A673 (cell line): ENCODE results near the gene UXS1.

Source experiments
- EZH2 ChIP-seq: fragments of 200-600 bp; sonication (generic); IDR thresholded peaks from 2 replicates; pipeline ENCODE4 v1.6.1; 2017; ENCODE audit warnings: borderline replicate concordance, low read depth, mild to moderate bottlenecking, mixed read lengths, antibody characterized with exemption, low read length; ENCODE audit not compliant: poor library complexity, severe bottlenecking
- TF ChIP-seq, protein P1 (sequence below): fragments of 300-800, 200-600 bp; sonication (generic); conservative IDR thresholded peaks from 2 replicates; pipeline ENCODE4 v1.5.1; 2017; ENCODE audit warnings: low read depth, mild to moderate bottlenecking, antibody characterized with exemption, low read length, moderate library complexity, mixed read lengths

GRCh38 chr2:106161938-106162820, 31.9 kb downstream of the UXS1 start:
- no peak for TF ChIP-seq EZH2
- TF ChIP-seq, protein P1, sequence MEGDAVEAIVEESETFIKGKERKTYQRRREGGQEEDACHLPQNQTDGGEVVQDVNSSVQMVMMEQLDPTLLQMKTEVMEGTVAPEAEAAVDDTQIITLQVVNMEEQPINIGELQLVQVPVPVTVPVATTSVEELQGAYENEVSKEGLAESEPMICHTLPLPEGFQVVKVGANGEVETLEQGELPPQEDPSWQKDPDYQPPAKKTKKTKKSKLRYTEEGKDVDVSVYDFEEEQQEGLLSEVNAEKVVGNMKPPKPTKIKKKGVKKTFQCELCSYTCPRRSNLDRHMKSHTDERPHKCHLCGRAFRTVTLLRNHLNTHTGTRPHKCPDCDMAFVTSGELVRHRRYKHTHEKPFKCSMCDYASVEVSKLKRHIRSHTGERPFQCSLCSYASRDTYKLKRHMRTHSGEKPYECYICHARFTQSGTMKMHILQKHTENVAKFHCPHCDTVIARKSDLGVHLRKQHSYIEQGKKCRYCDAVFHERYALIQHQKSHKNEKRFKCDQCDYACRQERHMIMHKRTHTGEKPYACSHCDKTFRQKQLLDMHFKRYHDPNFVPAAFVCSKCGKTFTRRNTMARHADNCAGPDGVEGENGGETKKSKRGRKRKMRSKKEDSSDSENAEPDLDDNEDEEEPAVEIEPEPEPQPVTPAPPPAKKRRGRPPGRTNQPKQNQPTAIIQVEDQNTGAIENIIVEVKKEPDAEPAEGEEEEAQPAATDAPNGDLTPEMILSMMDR: no peak
